Measurements from ENCODE around the gene RABL2A. TPM values are rescaled to one million over a fixed set of nuclear protein-coding genes. Genes with fewer than 3 reads are reported as not detected.
"Not testable (repeated sequence)": the region's sequence is repeated elsewhere in the genome, so short reads cannot be mapped to it uniquely, and the experiment has no call there.

RABL2A gene
- total RNA-seq, 1 donor from 2014 or later = 3.0 TPM

GRCh38 chr2:113679457-113679856, 52.4 kb downstream of the RABL2A start:
- DNase-seq (ENCODE audit: low read depth in 2 of 2) = no peak

- no peak for DNase-seq (ENCODE audit: low read depth in 2 of 2)
These were observed 58.4 kb downstream of the RABL2A start for GRCh38 chr2:113685471-113685870.

- no peak for DNase-seq (ENCODE audit: low read depth in 2 of 2)
These were observed 59.5 kb downstream of the RABL2A start for GRCh38 chr2:113686537-113686936.

- DNase-seq (ENCODE audit: low read depth in 2 of 2) = not testable (repeated sequence)
These were observed 63.8 kb downstream of the RABL2A start for GRCh38 chr2:113690871-113691270.

Other genes with a start within 250 kb of the RABL2A start
- 18.0 and 19.4 TPM in 2 replicates for gene ZNG1B, start 189.6 kb upstream of the RABL2A start, total RNA-seq
- gene FOXD4L1, start 128.6 kb upstream of the RABL2A start, total RNA-seq = not detected in 2 replicates
- 108 and 110 TPM in 2 replicates for gene SLC35F5, start 129.4 kb downstream of the RABL2A start, total RNA-seq